RWPE1 (cell line): ENCODE data around the gene ANAPC10.
"Not testable (repeated sequence)": the region's sequence is repeated elsewhere in the genome, so short reads cannot be mapped to it uniquely, and the experiment has no call there.

Experiments
- CTCF ChIA-PET: fragments of 350-600 bp; sonication (Branson Sonifier 250); formaldehyde crosslinking; extraction: SDS; loops from one replicate; lab custom pipeline; 2021; lab: Yijun Ruan, JAX
- POLR2A ChIA-PET: fragments of 400-600 bp; formaldehyde crosslinking; extraction: SDS; loops from one replicate; lab custom pipeline; 2020; ENCODE audit warnings: antibody characterized with exemption; ENCODE audit not compliant: low non-redundant PET; lab: Yijun Ruan, JAX
- DNase-seq: peaks from one replicate; pipeline ENCODE4 v3.0.0; 2012; ENCODE audit warnings: low spot score
- H3K27ac ChIP-seq: fragments of 450-650 bp; 2 replicates; pipeline ENCODE4 v1.5.1; 2017
- TF ChIP-seq, protein P1 (sequence below): fragments of 450-650 bp; conservative IDR thresholded peaks from 2 replicates; pipeline ENCODE4 v1.5.1; 2017; ENCODE audit warnings: low read depth, mild to moderate bottlenecking

Gene ANAPC10

DNA sequence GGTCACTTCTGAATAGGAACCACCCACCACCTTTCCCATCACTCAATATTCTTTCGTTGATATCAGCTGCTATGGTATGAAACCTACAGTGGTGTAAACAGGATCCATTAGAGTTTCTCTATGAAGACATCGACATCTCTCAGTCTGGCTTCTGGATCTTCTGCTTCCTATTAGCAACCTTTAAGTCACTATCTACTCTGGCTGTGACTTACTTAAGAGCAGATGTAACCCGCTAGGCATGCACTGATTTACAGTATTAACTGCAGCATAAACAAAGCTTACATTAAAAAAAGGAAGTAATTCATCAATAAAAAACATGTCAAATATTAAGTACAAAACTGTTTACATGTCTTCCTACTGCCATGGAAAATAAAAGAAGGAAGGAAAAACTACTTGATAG is 96.4 kb downstream of the ANAPC10 start:
- no peak overlapping the region for H3K27ac ChIP-seq
- ChIA-PET POLR2A (no interaction called here), CTCF (no interaction called here)
- TF ChIP-seq, protein P1, sequence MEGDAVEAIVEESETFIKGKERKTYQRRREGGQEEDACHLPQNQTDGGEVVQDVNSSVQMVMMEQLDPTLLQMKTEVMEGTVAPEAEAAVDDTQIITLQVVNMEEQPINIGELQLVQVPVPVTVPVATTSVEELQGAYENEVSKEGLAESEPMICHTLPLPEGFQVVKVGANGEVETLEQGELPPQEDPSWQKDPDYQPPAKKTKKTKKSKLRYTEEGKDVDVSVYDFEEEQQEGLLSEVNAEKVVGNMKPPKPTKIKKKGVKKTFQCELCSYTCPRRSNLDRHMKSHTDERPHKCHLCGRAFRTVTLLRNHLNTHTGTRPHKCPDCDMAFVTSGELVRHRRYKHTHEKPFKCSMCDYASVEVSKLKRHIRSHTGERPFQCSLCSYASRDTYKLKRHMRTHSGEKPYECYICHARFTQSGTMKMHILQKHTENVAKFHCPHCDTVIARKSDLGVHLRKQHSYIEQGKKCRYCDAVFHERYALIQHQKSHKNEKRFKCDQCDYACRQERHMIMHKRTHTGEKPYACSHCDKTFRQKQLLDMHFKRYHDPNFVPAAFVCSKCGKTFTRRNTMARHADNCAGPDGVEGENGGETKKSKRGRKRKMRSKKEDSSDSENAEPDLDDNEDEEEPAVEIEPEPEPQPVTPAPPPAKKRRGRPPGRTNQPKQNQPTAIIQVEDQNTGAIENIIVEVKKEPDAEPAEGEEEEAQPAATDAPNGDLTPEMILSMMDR = no peak
- DNase-seq = no peak

DNA sequence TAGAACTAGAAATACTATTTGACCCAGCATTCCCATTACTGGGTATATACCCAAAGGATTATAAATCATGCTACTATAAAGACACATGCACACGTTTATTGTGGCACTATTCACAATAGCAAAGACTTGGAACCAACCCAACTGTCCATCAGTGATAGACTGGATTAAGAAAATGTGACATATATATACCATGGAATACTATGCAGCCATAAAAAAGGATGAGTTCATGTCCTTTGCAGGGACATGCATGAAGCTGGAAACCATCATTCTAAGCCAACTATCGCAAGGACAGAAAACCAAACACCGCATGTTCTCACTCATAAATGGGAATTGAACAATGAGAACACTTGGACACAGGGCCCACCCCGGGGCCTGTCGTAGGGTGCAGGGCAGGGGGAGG is 97.3 kb downstream of the ANAPC10 start:
- DNase-seq, CTCF ChIA-PET, POLR2A ChIA-PET, H3K27ac ChIP-seq: not testable (repeated sequence)

DNA sequence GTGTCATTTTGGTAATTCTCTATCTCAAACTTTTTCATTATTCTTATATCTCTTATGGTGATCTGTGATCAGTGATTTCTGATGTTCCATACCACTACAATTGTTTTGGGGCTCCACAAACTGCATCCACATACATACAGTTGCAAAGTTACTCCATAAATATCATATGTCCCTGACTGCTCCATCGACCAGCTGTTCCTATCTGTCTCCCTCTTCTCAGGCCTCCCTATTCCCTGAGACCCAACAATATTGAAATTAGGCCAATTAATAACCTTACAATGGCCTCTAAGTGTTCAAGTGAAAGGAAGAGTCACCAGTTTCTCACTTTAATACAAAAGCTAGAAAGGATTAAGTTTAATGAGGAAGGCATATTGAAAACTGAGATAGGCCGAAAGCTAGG is 108.7 kb downstream of the ANAPC10 start:
- H3K27ac ChIP-seq = no peak overlapping the region
- DNase-seq = no peak
- TF ChIP-seq, protein P1 = no peak
- CTCF ChIA-PET = no interaction called here
- POLR2A ChIA-PET = no interaction called here

DNA sequence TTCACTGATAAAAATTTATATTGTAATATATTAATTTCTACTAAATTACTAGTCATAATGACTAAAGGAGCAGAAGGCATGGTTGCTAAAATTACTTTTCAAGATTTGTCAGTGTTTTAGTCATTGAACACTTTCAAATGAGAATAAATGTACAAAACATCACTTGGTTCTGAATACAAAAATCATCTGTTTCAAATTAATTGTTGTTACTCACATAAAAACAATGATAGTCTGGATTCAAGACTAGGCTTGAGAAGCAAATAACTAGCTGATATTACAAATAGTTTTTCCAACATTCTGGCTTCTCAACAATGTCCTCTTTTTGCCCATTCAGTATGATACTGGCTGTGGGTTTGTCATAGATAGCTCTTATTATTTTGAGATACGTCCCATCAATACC is 112.5 kb downstream of the ANAPC10 start:
- ChIA-PET POLR2A (no interaction called here), CTCF (no interaction called here)
- DNase-seq = no peak
- TF ChIP-seq, protein P1 = no peak
- no peak overlapping the region for H3K27ac ChIP-seq

DNA sequence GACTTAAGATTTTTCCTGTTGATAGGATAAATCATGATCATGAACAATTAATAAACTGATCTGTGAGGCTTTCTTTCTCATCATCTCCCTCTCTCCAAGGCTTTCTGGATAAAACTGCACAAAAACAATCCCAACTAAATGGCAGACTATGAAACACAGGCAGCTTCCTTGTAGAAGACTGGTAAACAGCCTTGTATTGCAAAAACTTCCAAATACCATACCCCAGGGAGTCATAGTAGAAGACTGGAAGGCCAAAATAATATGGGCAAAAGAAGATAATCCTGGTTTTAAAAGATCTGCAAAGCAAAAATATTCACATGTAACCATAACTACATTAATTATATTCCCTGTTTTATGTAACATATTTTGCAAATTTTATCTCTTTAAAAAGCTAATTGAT is 113.0 kb downstream of the ANAPC10 start:
- no peak for DNase-seq
- no peak overlapping the region for H3K27ac ChIP-seq
- TF ChIP-seq, protein P1 = no peak
- CTCF ChIA-PET = interaction anchor here (0.8 kb wide), 1 partner anchor 11 kb away, joined by 4 read pairs; no protein-coding TSS in a partner anchor
- POLR2A ChIA-PET = no interaction called here

DNA sequence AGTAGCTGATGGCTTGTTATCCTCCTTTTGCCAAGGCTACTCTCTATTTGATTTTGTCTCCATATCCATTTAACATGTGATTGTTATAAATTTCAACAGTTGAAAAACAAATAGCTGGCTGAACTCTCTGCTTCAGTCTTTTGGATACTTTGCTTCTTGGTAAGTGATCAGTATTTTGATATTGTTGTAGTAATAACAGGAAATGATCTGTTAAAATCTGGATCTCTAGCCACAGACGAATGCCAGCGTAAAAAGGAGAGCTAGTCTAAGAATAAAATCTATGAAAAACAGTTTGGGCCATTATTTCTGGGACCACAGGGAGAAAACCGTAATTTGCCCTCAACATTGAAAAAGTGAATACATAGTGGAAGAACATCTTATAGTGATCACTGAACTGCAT is 113.8 kb downstream of the ANAPC10 start:
- H3K27ac ChIP-seq = no peak overlapping the region
- ChIA-PET CTCF (interaction anchor here (0.8 kb wide), 1 partner anchor 12 kb away, joined by 4 read pairs; no protein-coding TSS in a partner anchor), POLR2A (no interaction called here)
- no peak for DNase-seq
- TF ChIP-seq, protein P1 = no peak

DNA sequence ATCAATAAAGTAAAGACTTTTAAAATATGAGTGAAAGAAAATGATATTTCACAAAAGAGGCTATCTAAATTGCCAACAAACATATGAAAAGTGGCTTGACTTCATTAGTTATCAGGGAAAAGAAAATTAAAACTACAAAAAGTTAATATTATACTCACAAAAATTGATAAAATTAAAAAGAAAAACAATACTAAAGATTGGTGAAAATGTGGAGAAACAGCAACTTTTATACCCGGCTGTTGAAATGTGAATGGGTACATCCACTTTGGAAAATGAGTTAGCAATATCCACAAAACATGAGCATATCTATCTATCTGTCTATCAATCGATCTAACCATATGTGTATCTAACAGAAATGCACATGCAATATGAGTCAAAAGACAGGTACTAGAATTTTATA is 122.3 kb downstream of the ANAPC10 start:
- TF ChIP-seq, protein P1 = no peak
- DNase-seq = no peak
- POLR2A ChIA-PET = no interaction called here
- H3K27ac ChIP-seq = no peak overlapping the region
- CTCF ChIA-PET = no interaction called here
